HEK293 (cell line): ENCODE results near the gene IARS2.

ENCODE experiments used
- ATF2 ChIP-seq: fragments of 450-650 bp; formaldehyde crosslinking; IDR thresholded peaks from 2 replicates; pipeline ENCODE4 v1.5.1; 2016; ENCODE audit warnings: missing biosample characterization, missing genetic modification characterization, low read depth
- GFI1B ChIP-seq: fragments of 450-650 bp; formaldehyde crosslinking; IDR thresholded peaks from 2 replicates; pipeline ENCODE4 v1.5.1; 2016; ENCODE audit warnings: missing biosample characterization, missing genetic modification characterization
- INSM2 ChIP-seq: fragments of 450-650 bp; formaldehyde crosslinking; IDR thresholded peaks from 2 replicates; pipeline ENCODE4 v1.5.1; 2016; ENCODE audit warnings: missing biosample characterization, missing genetic modification characterization
- KLF1 ChIP-seq: fragments of 450-650 bp; formaldehyde crosslinking; IDR thresholded peaks from 2 replicates; pipeline ENCODE4 v1.5.1; 2016; ENCODE audit warnings: missing biosample characterization, missing genetic modification characterization
- OSR2 ChIP-seq: fragments of 450-650 bp; formaldehyde crosslinking; IDR thresholded peaks from 2 replicates; pipeline ENCODE4 v1.5.1; 2016; ENCODE audit warnings: missing biosample characterization, missing genetic modification characterization
- SALL2 ChIP-seq: fragments of 450-650 bp; formaldehyde crosslinking; IDR thresholded peaks from 2 replicates; pipeline ENCODE4 v1.5.0; 2017; ENCODE audit warnings: missing biosample characterization, mild to moderate bottlenecking, missing genetic modification characterization, borderline replicate concordance
- SCRT1 ChIP-seq: fragments of 450-650 bp; formaldehyde crosslinking; IDR thresholded peaks from 2 replicates; pipeline ENCODE4 v1.5.1; 2016; ENCODE audit warnings: missing biosample characterization, missing genetic modification characterization, borderline replicate concordance
- SP7 ChIP-seq: fragments of 450-650 bp; formaldehyde crosslinking; IDR thresholded peaks from 2 replicates; pipeline ENCODE4 v1.5.1; 2016; ENCODE audit warnings: missing biosample characterization, missing genetic modification characterization
- ZBTB17 ChIP-seq: fragments of 450-650 bp; formaldehyde crosslinking; IDR thresholded peaks from 2 replicates; pipeline ENCODE4 v1.5.1; 2016; ENCODE audit warnings: missing biosample characterization, missing genetic modification characterization
- ZEB2 ChIP-seq: fragments of 450-650 bp; formaldehyde crosslinking; IDR thresholded peaks from 2 replicates; pipeline ENCODE4 v1.5.1; 2016; ENCODE audit warnings: missing biosample characterization, missing genetic modification characterization
- ZFP3 ChIP-seq: fragments of 450-650 bp; formaldehyde crosslinking; IDR thresholded peaks from 2 replicates; pipeline ENCODE4 v1.5.1; 2016; ENCODE audit warnings: low read depth, missing biosample characterization, missing genetic modification characterization
- ZNF114 ChIP-seq: fragments of 450-650 bp; formaldehyde crosslinking; IDR thresholded peaks from 2 replicates; pipeline ENCODE4 v1.5.0; 2017; ENCODE audit warnings: missing biosample characterization, missing genetic modification characterization
- ZNF175 ChIP-seq: fragments of 450-650 bp; formaldehyde crosslinking; IDR thresholded peaks from 2 replicates; pipeline ENCODE4 v1.5.1; 2016; ENCODE audit warnings: missing biosample characterization, missing genetic modification characterization
- ZNF26 ChIP-seq: fragments of 450-650 bp; formaldehyde crosslinking; IDR thresholded peaks from 2 replicates; pipeline ENCODE4 v1.5.1; 2016; ENCODE audit warnings: missing biosample characterization, missing genetic modification characterization
- ZNF274 ChIP-seq, 2 experiments: fragments of 200-500 bp in 1 of 2; fragments of 450-650 bp in 1 of 2; sonication (Bioruptor generic) in 1 of 2; formaldehyde crosslinking in 1 of 2; IDR thresholded peaks; 2 replicates each; pipeline versions ENCODE4 v1.5.1 to v1.6.1; 2014 to 2016; ENCODE audit warnings: borderline replicate concordance in 1 of 2, inconsistent platforms in 1 of 2, low read length in 1 of 2, missing biosample characterization in 1 of 2, missing genetic modification characterization in 1 of 2
- ZNF280D ChIP-seq: fragments of 450-650 bp; formaldehyde crosslinking; IDR thresholded peaks from 2 replicates; pipeline ENCODE4 v1.5.1; 2016; ENCODE audit warnings: missing biosample characterization, missing genetic modification characterization
- ZNF311 ChIP-seq: fragments of 450-650 bp; formaldehyde crosslinking; IDR thresholded peaks from 2 replicates; pipeline ENCODE4 v1.5.1; 2017; ENCODE audit warnings: missing biosample characterization, missing genetic modification characterization, borderline replicate concordance
- ZNF354C ChIP-seq: fragments of 450-650 bp; formaldehyde crosslinking; IDR thresholded peaks from 2 replicates; pipeline ENCODE4 v1.5.1; 2016; ENCODE audit warnings: missing biosample characterization, missing genetic modification characterization, low read depth, borderline replicate concordance
- ZNF362 ChIP-seq: fragments of 450-650 bp; formaldehyde crosslinking; IDR thresholded peaks from 2 replicates; pipeline ENCODE4 v1.5.1; 2016; ENCODE audit warnings: missing biosample characterization, missing genetic modification characterization
- ZNF366 ChIP-seq: fragments of 450-650 bp; formaldehyde crosslinking; conservative IDR thresholded peaks from 2 replicates; pipeline ENCODE4 v1.5.1; 2016; ENCODE audit warnings: missing biosample characterization, missing genetic modification characterization
- ZNF404 ChIP-seq: fragments of 450-650 bp; formaldehyde crosslinking; IDR thresholded peaks from 2 replicates; pipeline ENCODE4 v1.5.1; 2017; ENCODE audit warnings: missing biosample characterization, missing genetic modification characterization
- ZNF529 ChIP-seq: fragments of 450-650 bp; formaldehyde crosslinking; IDR thresholded peaks from 2 replicates; pipeline ENCODE4 v1.5.1; 2017; ENCODE audit warnings: missing genetic modification characterization, missing biosample characterization; ENCODE audit not compliant: insufficient replicate concordance
- ZNF530 ChIP-seq: fragments of 450-650 bp; formaldehyde crosslinking; IDR thresholded peaks from 2 replicates; pipeline ENCODE4 v1.5.1; 2016; ENCODE audit warnings: low read depth, missing biosample characterization, missing genetic modification characterization
- ZNF560 ChIP-seq: fragments of 450-650 bp; formaldehyde crosslinking; IDR thresholded peaks from 2 replicates; pipeline ENCODE4 v1.5.1; 2017; ENCODE audit warnings: missing biosample characterization, missing genetic modification characterization, borderline replicate concordance
- ZNF580 ChIP-seq: fragments of 450-650 bp; formaldehyde crosslinking; IDR thresholded peaks from 2 replicates; pipeline ENCODE4 v1.5.1; 2016; ENCODE audit warnings: missing biosample characterization, missing genetic modification characterization
- ZNF596 ChIP-seq: fragments of 450-650 bp; IDR thresholded peaks from 2 replicates; pipeline ENCODE4 v1.5.0; 2018; ENCODE audit warnings: missing biosample characterization, mild to moderate bottlenecking, missing genetic modification characterization, moderate library complexity
- ZNF600 ChIP-seq: fragments of 450-650 bp; formaldehyde crosslinking; IDR thresholded peaks from 2 replicates; pipeline ENCODE4 v1.5.1; 2016; ENCODE audit warnings: missing biosample characterization, missing genetic modification characterization
- ZNF645 ChIP-seq: fragments of 450-650 bp; formaldehyde crosslinking; IDR thresholded peaks from 2 replicates; pipeline ENCODE4; 2016; ENCODE audit warnings: missing biosample characterization, missing genetic modification characterization
- ZNF843 ChIP-seq: fragments of 450-650 bp; formaldehyde crosslinking; IDR thresholded peaks from 2 replicates; pipeline ENCODE4 v1.5.1; 2016; ENCODE audit warnings: missing biosample characterization, missing genetic modification characterization

The IARS2 gene

GRCh38 chr1:220089650-220090556 lies 4.0 kb upstream of the IARS2 start, which contains the start of gene BPNT1 (continued):
- TF ChIP-seq ZNF26 (no peak), ZNF645 (no peak), ZNF600 (tag by site-specific recombination) (no peak), ZNF114 (no peak), ZNF274 (IDR thresholded peaks at IDR 0.05; ENCODE audit: low read length) (no peak), ZNF274 (tag by site-specific recombination; IDR thresholded peaks at IDR 0.05; ENCODE audit: borderline replicate concordance) (no peak), ZNF354C (tag by site-specific recombination) (no peak), GFI1B (tag by site-specific recombination) (no peak), OSR2 (tag by site-specific recombination) (no peak), ZNF529 (no peak), ZNF843 (tag by site-specific recombination) (no peak), ZNF362 (tag by site-specific recombination) (peak; percentile 98), ZEB2 (tag by site-specific recombination) (peak; percentile 99), ZNF560 (tag by site-specific recombination) (no peak), INSM2 (tag by site-specific recombination) (no peak), ZNF175 (tag by site-specific recombination) (no peak), ZFP3 (tag by site-specific recombination) (no peak), ZNF530 (tag by site-specific recombination) (no peak), SP7 (tag by site-specific recombination) (peak; percentile 69), ZNF596 (no peak), ZNF311 (tag by site-specific recombination) (no peak), SALL2 (no peak), ZBTB17 (tag by site-specific recombination) (peak; percentile 73), ZNF366 (peak; percentile 67), ZNF280D (tag by site-specific recombination) (no peak), SCRT1 (tag by site-specific recombination) (peak; percentile 100), ZNF580 (tag by site-specific recombination) (no peak; the same call in 1 of the 2 replicates), KLF1 (tag by site-specific recombination) (no peak), ZNF404 (tag by site-specific recombination) (no peak), ATF2 (tag by site-specific recombination) (no peak)
